ENCODE results near the gene RHOT2.

DNA sequence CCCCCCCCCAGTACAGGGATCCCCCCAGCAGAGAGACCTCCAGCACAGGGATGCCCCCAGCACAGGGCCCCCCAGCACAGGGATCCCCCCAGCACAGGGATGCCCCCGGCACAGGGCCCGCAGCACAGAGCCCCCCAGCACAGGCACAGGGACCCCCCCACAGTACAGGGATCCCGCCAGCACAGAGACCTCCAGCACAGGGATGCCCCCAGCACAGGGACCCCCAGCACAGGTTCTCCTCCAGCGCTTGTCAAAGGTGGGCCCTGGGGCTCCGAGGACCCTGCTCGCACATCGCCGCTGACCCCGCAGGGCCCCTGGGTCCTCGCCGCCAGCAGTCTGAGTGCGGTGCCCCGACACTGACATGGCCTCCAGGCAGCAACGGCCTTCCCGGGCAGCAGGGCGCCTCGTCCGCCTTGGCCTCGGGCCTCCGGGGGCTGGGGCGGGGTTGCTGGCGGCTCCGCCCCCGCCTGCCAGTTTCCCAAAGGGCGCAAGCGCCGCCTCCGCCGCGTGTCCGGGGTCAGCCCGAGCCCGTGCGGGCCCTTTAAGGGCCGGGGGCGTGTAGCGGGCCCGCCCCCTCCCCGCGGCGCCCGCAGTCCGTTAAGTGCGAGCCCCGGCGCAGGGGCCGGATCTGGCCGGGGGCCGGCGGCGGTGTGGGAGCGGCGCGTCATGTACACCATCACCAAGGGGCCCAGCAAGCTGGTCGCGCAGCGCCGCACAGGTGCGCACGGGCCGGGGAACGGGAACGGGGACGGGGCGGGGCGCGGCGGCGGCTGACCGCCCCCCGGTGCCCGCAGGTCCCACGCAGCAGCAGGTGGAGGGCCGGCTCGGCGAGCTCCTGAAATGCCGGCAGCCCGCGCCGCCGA, 26.4 kb upstream of the RHOT2 start, which contains the start of gene MCRIP2:
- TF ChIP-seq, protein P1, sequence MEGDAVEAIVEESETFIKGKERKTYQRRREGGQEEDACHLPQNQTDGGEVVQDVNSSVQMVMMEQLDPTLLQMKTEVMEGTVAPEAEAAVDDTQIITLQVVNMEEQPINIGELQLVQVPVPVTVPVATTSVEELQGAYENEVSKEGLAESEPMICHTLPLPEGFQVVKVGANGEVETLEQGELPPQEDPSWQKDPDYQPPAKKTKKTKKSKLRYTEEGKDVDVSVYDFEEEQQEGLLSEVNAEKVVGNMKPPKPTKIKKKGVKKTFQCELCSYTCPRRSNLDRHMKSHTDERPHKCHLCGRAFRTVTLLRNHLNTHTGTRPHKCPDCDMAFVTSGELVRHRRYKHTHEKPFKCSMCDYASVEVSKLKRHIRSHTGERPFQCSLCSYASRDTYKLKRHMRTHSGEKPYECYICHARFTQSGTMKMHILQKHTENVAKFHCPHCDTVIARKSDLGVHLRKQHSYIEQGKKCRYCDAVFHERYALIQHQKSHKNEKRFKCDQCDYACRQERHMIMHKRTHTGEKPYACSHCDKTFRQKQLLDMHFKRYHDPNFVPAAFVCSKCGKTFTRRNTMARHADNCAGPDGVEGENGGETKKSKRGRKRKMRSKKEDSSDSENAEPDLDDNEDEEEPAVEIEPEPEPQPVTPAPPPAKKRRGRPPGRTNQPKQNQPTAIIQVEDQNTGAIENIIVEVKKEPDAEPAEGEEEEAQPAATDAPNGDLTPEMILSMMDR (IDR thresholded peaks at IDR 0.05): peak in 1 of 3 experiments; percentile 1
- TF ChIP-seq POLR2A (IDR thresholded peaks at IDR 0.05): no peak

Data from testis (tissue), 2 donors.